ENCODE measurements around the gene ARHGAP15. TPM values are rescaled to one million over a fixed set of nuclear protein-coding genes. Genes with fewer than 3 reads are reported as not detected.

ARHGAP15 gene
- total RNA-seq, 1 experiment from 2014 or later = 0.42 TPM

- no peak for TF ChIP-seq MAX (IDR thresholded peaks at IDR 0.05)
These were observed 383.9 kb downstream of the ARHGAP15 start (continued) for GRCh38 chr2:143513081-143513480.

- H3K36me3 ChIP-seq (ENCODE audit: control insufficient read depth in 1 of 2, insufficient read depth in 2 of 2, low read length in 2 of 2) = no peaks in the 10 kb centered on the region
- no peak overlapping the region for H3K4me2 ChIP-seq (ENCODE audit: low read length)
- no peaks in the 10 kb centered on the region for H3K4me1 ChIP-seq (ENCODE audit: control insufficient read depth in 1 of 2, insufficient read depth in 2 of 2, low read length in 2 of 2)
- no peak overlapping the region for H3K4me3 ChIP-seq (replicated peaks in 1 of 2; ENCODE audit: low read depth in 1 of 2, low read length in 2 of 2)
- no peaks in the 10 kb centered on the region for H4K20me1 ChIP-seq (ENCODE audit: insufficient read depth)
- TF ChIP-seq JUND (IDR thresholded peaks at IDR 0.05) (no peak), EZH2phosphoT487 (IDR thresholded peaks at IDR 0.05; ENCODE audit: borderline replicate concordance) (no peak), TCF7L2 (IDR thresholded peaks at IDR 0.05; ENCODE audit: borderline replicate concordance, extremely low read depth, insufficient read depth, insufficient read length) (no peak)
- H3K79me2 ChIP-seq (ENCODE audit: insufficient read depth, low read length) = no peaks in the 10 kb centered on the region
- H3K9me3 ChIP-seq (ENCODE audit: control insufficient read depth in 1 of 2, insufficient read depth in 1 of 2, low read depth in 1 of 2, low read length in 2 of 2) = no peaks in the 10 kb centered on the region
- H3K9me2 ChIP-seq (ENCODE audit: insufficient read depth) = no peaks in the 10 kb centered on the region
- DNase-seq (ENCODE audit: low read depth, low spot score) (no peak), ATAC-seq (no peak)
- ChIA-PET RAD21 (ENCODE audit: low non-redundant PET in 1 of 2, low total read pairs in 2 of 2, uncharacterized antibody in 2 of 2, unreplicated experiment in 2 of 2) (no interaction called here), POLR2A (no interaction called here), CTCF (no interaction called here)
- H3K27ac ChIP-seq (ENCODE audit: low read depth, low read length) = no peak overlapping the region
- no TSS peak for BruUV-seq (replicated peaks)
- H3K27me3 ChIP-seq (ENCODE audit: insufficient read depth, low read length) = no peaks in the 10 kb centered on the region
- intact Hi-C loops (cut with micrococcal nuclease) = no loop called here
- H3K9ac ChIP-seq (ENCODE audit: low read length) = no peak overlapping the region
- H2AFZ ChIP-seq (ENCODE audit: low read depth, low read length, poor library complexity, severe bottlenecking) = no peak overlapping the region
These were observed 385.2 kb downstream of the ARHGAP15 start for GRCh38 chr2:143514413-143514812.

DNA sequence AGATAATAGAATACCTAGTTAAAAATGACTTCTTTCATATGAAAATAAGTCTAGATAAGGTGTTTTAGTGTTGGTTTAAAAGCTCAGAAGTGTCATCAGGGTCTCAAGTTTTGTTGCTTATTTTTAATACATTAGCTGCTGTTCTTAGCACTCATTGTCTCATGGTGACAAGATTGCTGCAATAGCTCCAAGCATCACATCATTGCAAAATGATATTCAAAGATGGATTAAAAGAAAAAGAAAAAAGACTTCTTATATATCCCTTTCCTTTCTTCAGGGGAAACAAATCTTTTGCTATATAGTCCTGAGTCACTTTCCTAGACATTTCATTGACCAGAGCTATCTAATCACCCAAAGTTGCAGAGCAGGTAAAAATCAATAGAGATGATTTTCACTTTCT lies 386.1 kb downstream of the ARHGAP15 start:
- intact Hi-C loops (cut with micrococcal nuclease) = no loop called here
- POLR2A ChIA-PET = no interaction called here
- H3K9me3 ChIP-seq (ENCODE audit: control insufficient read depth in 1 of 2, insufficient read depth in 1 of 2, low read depth in 1 of 2, low read length in 2 of 2) = no peaks in the 10 kb centered on the region
- no peaks in the 10 kb centered on the region for H3K9me2 ChIP-seq (ENCODE audit: insufficient read depth)
- no peaks in the 10 kb centered on the region for H3K36me3 ChIP-seq (ENCODE audit: control insufficient read depth in 1 of 2, insufficient read depth in 2 of 2, low read length in 2 of 2)
- no peaks in the 10 kb centered on the region for H3K4me1 ChIP-seq (ENCODE audit: control insufficient read depth in 1 of 2, insufficient read depth in 2 of 2, low read length in 2 of 2)
- H3K79me2 ChIP-seq (ENCODE audit: insufficient read depth, low read length) = no peaks in the 10 kb centered on the region
- H3K27me3 ChIP-seq (ENCODE audit: insufficient read depth, low read length) = no peaks in the 10 kb centered on the region
- H3K4me3 ChIP-seq (replicated peaks in 1 of 2; ENCODE audit: low read depth in 1 of 2, low read length in 2 of 2) = no peak overlapping the region
- no peak for ATAC-seq
- H4K20me1 ChIP-seq (ENCODE audit: insufficient read depth) = no peaks in the 10 kb centered on the region
- RAD21 ChIA-PET (ENCODE audit: low non-redundant PET in 1 of 2, low total read pairs in 2 of 2, uncharacterized antibody in 2 of 2, unreplicated experiment in 2 of 2) = no interaction called here
- no peak for TF ChIP-seq EZH2 (IDR thresholded peaks at IDR 0.05)
- TF ChIP-seq SP1 (IDR thresholded peaks at IDR 0.05; ENCODE audit: low read depth) = no peak
- no peak for TF ChIP-seq SIN3A (IDR thresholded peaks at IDR 0.05; ENCODE audit: low read depth)
- TF ChIP-seq RAD21 (IDR thresholded peaks at IDR 0.05; ENCODE audit: low read depth) = no peak
- no peak for TF ChIP-seq MAX (IDR thresholded peaks at IDR 0.05)
- no peak for TF ChIP-seq TCF7L2 (IDR thresholded peaks at IDR 0.05; ENCODE audit: borderline replicate concordance, extremely low read depth, insufficient read depth, insufficient read length)
- no peak for TF ChIP-seq ZNF274 (IDR thresholded peaks at IDR 0.05; ENCODE audit: low read depth, low read length)
- no peak for TF ChIP-seq CEBPB (IDR thresholded peaks at IDR 0.05; ENCODE audit: low read depth)
- TF ChIP-seq POLR2A (IDR thresholded peaks at IDR 0.05; ENCODE audit: borderline replicate concordance, extremely low read depth, insufficient read depth, insufficient read length) = no peak
- TF ChIP-seq, protein P1, sequence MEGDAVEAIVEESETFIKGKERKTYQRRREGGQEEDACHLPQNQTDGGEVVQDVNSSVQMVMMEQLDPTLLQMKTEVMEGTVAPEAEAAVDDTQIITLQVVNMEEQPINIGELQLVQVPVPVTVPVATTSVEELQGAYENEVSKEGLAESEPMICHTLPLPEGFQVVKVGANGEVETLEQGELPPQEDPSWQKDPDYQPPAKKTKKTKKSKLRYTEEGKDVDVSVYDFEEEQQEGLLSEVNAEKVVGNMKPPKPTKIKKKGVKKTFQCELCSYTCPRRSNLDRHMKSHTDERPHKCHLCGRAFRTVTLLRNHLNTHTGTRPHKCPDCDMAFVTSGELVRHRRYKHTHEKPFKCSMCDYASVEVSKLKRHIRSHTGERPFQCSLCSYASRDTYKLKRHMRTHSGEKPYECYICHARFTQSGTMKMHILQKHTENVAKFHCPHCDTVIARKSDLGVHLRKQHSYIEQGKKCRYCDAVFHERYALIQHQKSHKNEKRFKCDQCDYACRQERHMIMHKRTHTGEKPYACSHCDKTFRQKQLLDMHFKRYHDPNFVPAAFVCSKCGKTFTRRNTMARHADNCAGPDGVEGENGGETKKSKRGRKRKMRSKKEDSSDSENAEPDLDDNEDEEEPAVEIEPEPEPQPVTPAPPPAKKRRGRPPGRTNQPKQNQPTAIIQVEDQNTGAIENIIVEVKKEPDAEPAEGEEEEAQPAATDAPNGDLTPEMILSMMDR (IDR thresholded peaks at IDR 0.05 in 2 of 3, conservative IDR thresholded peaks at IDR 0.05 in 1 of 3; ENCODE audit: borderline replicate concordance in 1 of 3, insufficient read depth in 1 of 3, low read depth in 2 of 3, low read length in 2 of 3) = no peak
- TF ChIP-seq ELF1 (IDR thresholded peaks at IDR 0.05; ENCODE audit: borderline replicate concordance, low read depth) = no peak
- H3K9ac ChIP-seq (ENCODE audit: low read length) = no peak overlapping the region
- CTCF ChIA-PET = no interaction called here
- no peak for DNase-seq (ENCODE audit: low read depth, low spot score)
- no TSS peak for BruUV-seq (replicated peaks)
- no peak overlapping the region for H3K4me2 ChIP-seq (ENCODE audit: low read length)
- H2AFZ ChIP-seq (ENCODE audit: low read depth, low read length, poor library complexity, severe bottlenecking) = no peak overlapping the region
- H3K27ac ChIP-seq (ENCODE audit: low read depth, low read length) = no peak overlapping the region
